HG02623 (cell line): Measurements from ENCODE around the gene SLC24A4.

Experiments used
- ATAC-seq: cut with Tn5 transposase; IDR thresholded peaks from one replicate; pipeline ENCODE4 v1.9.1; 2021; ENCODE audit warnings: moderate library complexity; ENCODE audit not compliant: unreplicated experiment

Gene SLC24A4

DNA sequence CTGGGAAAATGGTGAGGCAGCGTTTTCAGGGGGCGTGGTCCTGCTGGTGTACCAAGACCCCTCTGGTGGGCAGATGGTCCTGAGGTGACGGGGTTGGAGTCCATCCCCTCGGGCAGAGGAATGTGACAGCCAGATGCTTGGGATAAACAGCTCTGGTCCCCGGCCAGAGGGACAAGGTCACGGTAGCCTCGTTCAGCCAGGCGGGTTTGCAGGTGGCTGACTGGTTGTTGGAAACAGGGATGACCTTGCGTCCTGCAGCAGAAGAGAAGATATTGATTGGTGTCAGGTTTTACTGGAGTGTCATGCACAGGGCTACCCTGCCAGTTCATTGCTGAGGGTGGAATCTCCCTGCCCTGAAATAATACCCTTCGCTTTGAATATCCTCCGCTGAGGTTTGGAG lies 43.3 kb downstream of the SLC24A4 start:
- no peak for ATAC-seq

DNA sequence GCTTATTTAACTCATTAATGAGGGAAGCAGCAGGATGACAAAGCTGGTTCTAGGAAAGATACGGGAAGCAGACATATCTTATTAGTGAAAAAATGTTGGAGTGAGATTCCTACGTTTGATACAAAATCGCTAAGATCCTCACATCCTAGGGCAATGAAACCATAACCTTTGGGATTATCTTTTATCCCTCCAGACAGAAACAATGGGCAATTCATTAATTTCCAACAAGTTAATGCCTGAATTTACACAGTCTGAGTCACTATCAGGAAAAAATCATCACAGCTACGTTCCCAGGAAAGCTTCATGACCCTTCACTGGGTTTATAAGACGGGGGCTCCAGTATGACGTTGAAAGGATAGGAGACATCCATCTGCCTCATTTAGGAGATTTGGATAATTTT lies 45.0 kb downstream of the SLC24A4 start:
- no peak for ATAC-seq

DNA sequence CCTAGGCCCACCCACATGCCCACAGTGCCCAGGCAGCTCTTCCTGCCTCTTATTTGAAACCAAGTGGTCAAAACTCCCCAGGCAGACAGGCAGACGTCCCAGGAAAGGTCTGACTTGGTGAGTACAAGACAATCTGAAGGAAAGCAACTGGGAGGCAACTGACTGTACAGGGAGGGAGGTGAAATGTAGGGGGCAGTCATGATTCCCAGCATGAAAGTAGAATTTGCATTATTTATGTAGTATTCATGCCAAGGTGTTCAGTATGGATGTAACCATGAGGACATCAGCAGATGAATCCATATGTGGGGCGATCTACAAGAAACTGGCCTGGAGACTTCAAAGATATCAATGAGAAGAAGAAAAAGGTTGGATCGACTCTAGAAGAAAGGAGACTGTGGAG lies 46.1 kb downstream of the SLC24A4 start:
- ATAC-seq = no peak

DNA sequence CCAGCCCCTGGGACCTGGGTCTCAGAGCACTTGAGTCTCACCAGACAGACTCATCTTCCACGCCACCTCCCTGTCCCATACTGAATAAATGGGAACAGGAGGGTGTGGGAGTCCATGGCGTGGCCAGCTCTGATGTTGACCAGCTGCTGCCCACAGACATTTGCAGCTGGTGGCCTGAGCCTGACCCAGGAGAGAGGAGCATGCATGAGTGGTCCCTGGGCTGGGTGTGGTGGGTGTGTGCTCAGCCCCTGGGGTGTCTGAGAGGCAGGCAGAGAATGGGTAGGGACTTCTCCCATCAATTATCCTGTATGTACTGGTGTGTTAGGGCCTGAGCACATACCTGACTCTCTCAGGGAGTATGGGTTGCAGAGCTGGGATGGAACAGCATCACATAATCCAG lies 49.3 kb downstream of the SLC24A4 start:
- no peak for ATAC-seq

DNA sequence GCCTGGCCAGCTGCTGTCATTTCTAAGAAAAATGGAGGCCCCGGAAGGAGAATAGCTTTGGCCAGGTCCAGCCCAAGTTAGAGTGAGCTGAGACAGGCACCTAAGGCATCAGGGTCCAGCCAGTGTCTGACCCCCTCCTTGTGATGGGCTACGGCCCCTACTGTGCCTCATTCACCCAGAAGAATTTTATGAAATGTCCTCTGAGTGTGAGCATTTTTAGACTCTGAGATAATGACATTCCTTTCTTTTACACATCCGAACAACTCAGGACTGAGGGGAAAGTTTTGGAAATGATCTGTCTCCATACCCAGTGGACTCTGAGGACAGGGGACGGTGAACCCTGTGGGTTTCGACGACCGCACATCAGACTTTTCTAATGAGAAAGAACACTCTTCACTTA lies 50.4 kb downstream of the SLC24A4 start:
- no peak for ATAC-seq

DNA sequence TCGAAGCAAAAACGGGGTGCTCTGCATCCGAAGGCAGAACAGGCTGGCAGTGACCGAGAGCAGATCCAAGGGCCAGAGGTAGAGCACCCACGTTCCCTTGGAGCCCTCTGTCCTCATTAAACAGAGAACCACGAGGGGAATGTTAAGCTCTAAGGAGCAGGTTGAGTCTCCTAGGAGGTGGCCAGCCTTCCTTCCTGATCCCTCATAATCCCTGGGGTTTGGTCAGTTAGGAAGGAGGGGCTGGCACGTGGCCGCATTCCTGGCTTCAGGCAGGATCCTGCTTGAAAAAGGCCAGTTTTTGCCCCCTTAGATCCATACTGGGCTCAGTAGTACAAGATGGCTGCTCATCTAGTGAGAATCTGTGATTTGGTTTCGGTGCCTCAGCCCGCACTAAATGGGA lies 57.2 kb downstream of the SLC24A4 start:
- no peak for ATAC-seq

DNA sequence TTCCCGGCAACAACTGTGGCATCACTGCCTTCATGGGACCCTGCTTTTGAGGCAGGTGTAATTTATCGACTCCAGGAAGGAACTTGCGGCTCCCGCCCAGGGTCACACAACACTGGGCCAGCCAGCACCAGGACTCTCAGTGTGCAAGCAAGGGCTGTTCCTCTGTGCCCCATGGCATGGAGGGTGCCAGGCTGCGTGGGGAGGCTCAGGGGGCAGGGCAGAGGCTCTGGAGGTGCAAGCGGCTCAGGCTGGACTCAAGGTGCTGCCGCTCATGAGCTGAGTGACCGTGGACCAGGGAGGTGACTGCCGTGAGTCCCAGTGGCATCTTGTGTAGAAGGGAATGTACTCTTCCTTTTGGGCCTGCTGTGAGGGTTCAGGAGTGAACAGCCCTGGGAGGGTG lies 57.6 kb downstream of the SLC24A4 start:
- ATAC-seq = no peak

DNA sequence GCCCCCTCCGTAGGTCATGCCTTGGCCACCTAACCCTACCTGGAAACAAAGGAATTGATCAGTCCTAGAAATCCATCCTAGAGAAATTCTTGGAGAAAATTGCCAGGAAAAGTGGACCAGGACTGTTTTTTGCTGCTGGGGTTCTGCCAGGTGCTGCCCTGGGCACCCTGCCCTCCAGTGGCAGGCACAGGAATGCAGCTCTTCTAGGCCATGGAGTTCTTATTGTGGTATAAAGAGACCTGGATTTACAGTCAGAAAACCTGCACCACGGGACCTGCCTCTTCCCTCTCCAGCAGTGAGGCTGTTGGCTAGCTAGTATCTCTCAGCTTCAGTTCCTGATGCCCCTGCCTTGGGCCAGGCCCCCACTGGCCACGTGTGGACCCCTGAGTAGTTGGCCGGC lies 59.7 kb downstream of the SLC24A4 start:
- ATAC-seq = no peak

DNA sequence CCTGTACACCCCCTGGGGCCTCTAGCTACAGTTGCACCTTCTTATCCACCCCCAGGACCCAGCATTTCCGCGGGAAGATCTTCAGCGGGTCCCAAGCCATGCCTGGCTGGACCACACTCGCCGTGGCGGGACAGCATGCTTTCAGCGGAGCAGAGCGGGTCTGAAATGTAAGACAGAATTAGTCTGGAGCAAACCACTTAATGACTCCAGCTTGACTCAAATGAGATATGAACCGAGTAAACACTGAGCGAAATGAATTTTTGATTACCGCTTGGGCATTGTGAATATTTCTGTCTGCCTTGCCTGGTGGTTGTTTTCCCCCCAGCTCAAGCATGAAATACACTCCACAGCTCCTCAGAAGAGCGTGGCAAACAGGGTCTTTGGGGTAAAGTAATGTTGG lies 60.8 kb downstream of the SLC24A4 start:
- ATAC-seq = no peak

DNA sequence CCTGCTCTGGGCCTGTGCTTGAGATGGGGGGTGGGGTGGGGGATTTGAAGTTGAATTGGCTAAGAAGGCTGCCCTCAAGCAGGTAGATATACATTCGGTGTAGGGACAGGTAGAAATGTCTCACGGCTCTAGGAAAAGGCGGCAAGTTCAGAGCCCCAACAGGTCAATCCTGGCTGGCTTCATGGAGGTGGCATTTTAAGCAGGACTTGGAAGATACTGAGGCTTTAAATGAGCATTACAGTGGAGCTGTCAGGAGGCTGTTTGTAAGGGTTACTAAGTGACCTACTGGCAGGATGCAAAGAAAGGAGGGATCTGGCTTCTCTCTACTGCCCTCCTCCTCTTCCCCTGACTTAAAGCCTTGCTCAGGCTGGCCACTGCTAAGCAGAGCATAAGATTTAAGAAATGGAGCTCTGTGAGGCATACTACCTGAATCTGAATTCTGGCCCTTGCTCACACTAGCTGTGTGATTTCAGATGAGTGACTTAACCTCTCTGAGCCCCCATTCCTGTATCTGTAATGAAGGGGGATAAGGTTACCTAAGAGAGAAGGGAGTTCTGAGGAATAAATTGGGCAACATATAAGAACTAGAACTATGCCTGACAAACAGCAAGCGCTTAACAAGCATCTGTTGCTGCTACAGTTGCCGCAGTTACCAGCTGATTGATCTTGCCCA lies 61.6 kb downstream of the SLC24A4 start:
- ATAC-seq = no peak

DNA sequence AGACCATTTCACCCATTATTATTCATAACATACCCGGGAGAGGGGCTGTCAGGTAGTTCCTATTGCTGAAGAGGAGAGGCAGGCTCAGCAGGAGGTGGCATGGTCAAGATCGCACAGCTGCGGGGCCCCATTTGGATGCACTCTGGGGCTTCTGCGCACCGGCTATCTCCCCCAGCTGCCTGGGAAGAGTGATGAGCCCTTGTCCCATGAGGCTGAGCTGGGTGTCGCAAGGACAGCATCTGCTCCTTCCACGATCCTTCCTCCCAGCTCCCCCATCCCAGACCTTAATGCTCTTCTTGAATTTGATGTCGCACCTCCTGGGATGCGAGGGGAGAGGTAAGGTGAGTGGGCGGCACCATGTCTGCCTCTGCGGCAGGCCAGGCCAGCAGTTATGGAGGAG lies 62.6 kb downstream of the SLC24A4 start:
- ATAC-seq = no peak

DNA sequence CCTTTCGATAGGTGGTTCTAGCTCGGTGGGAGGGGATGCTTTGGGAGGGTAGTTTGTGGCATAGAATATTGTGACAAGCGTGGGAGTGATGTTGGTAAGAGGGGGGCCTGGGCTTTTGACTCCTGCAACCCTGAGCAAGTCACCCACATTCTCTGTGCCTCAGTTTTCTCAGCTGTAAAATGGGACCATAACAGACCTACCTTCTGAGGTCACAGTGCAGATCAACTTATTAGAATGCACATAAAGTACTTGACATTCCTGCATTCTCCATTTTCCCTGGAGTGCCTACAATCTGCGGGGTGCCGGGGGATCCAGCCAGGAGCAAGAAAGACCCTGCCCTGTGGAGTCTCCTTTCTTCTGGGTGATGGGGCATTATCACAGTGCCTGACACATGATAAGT lies 63.2 kb downstream of the SLC24A4 start:
- ATAC-seq = no peak

DNA sequence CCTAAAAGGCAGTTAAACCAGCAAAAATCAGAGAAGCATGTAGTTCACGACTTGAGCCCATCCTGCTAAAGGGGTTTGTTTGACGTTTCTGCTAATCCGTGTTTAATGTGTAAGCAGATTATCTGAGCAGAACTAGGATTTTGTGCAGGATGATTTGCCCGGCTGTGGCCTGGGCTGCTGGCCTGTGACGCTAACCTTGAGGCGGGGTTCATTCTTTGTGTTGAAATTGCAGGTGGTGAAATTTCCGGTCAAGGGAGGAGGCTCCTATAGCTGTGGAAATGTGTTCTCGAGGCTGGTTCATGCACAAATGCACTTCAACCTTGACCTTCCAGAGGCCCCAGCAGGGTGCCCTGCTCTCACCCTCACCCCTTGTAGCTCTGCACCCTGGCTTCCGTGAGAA lies 63.7 kb downstream of the SLC24A4 start:
- no peak for ATAC-seq

DNA sequence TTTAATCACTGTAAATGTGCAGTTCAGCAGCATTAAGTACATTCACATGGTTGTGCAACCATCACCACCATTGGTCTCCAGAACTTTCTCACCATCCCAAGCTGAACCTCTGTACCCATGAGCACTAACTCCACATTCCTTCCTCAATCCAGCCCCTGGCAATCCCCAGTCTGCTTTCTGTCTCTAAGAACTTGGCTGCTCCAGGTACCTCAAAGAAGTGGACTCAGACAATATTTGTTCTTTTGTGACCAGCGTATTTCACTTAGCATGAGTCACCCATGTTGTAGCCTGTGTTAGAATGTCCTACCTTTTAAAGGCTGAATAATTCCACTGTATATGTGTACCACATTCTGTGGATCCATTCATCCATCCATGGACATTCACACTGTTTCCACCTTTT lies 64.6 kb downstream of the SLC24A4 start:
- no peak for ATAC-seq

DNA sequence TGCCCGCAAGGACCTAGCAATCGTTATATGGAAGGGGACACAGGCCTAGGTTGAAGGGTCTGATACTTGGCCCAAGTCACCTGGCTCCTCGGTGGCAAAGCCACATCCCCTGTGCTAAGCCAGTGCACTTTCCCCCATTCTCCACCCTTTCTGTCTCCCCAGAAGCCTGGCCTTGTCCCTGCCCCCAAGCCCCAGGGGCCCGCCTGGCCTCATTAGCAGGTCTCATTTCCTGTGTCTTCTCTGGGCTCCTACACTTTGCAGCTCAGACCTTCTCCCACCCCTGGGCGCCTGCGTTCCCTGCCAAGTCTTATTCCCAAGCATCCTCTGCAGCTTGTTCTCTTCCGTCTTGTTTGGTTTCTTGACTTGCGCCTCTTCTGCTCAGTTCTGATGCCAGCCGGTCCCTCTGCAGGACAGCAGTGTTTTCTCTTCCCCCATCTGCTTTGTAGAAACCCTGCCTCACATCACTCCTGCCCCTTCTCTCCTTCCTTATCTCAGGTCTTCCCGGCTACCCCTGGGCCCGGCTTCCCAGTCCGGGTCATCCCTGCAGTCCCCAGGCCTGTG lies 66.7 kb downstream of the SLC24A4 start:
- no peak for ATAC-seq

DNA sequence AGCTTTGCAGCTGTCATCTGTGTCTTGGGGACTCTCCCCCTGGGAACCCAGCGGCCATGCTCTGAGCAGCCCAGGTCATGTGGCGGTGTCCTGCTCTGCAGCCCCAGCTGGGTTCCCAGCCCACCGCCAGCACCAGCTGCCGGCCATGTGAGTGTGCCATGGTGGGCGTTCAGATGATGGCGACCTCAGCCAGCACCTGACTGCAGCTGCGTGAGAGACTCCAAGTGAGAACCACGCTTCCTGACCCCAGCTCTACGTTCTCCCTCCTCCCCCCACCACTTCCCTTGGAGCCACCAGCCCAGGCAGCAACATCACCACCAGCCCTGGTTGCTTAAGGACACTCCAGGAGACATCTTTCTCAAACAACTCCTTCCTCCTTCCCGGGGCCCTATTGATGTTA lies 68.8 kb downstream of the SLC24A4 start:
- no peak for ATAC-seq

DNA sequence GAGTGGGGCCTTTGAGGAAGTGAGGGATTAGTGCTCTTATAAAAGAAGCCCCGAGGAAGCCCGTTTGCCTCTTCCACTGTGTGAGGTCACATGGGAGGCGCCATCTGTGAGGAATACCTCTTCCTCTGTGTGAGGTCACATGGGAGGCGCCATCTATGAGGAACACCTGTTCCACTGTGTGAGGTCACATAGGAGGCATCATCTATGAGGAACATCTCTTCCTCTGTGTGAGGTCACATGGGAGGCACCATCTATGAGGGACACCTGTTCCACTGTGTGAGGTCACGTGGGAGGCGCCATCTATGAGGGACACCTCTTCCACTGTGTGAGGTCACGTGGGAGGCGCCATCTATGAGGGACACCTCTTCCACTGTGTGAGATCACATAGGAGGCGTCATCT lies 69.7 kb downstream of the SLC24A4 start:
- ATAC-seq = no peak

DNA sequence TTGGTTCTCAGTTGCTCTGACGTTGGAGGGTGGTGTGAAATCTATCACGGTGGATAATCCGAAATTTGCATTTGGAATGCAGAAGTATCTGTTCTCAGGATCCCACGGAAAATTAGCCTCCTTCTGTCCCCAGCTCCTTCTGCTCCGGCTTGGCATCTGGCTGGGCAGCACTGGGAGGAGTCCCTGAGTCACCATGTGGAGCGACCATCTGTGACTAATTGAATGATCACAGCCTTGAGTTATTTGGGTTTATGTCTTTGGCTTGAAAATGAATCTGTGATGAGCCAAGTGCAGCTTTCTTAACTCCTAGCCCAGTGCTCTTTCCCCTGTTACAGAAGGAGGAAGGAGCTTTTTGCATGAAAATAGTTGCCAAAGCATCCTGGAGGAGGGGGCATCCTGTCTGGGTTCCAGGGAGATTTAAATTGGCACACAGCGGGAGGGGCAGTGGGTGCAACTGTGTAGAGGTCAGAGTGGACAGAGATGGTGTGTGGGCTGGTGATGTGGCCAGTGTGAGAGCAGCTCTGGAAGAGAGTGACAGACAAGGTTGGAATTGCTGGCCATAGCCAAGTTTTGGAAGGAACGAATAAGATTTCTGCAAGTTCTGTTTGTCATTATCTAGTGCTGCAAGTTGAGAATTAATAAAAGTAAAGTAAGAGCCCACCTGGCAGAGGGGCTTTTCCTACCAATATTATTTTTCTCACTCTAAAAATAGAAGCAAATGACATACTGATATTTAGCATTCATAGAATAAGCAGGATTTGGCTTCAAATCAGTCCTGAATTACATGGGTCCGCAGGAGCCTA lies 74.4 kb downstream of the SLC24A4 start:
- no peak for ATAC-seq

DNA sequence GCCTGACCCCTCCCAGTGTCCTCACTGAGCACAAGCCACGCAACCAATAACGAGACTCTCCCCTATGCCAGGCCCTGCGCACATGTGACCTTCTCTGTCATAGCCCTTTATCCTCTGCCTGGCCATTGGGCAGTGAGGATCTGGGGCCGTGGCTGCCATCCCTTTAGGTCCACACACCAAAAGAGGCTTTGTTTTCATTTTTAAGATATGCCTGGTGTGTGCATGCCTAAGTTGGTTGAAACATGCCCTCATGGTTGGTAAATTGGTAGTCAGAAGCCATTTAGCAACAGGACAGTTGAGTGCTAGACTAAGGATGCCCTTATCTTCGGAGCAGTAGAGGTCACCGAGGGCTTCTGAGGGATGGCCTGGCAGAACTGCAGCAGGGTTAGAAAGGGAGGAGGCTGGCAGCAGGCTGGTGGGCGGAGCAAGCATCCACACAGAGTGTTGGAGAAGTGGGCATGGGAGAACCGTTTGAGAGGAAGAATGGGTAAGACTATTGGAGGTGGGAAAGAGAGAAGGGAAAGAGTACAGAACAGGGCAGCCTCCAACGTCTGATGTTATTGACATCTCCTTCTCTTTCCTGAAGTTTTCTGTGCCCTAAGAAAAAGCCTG lies 75.1 kb downstream of the SLC24A4 start:
- no peak for ATAC-seq

DNA sequence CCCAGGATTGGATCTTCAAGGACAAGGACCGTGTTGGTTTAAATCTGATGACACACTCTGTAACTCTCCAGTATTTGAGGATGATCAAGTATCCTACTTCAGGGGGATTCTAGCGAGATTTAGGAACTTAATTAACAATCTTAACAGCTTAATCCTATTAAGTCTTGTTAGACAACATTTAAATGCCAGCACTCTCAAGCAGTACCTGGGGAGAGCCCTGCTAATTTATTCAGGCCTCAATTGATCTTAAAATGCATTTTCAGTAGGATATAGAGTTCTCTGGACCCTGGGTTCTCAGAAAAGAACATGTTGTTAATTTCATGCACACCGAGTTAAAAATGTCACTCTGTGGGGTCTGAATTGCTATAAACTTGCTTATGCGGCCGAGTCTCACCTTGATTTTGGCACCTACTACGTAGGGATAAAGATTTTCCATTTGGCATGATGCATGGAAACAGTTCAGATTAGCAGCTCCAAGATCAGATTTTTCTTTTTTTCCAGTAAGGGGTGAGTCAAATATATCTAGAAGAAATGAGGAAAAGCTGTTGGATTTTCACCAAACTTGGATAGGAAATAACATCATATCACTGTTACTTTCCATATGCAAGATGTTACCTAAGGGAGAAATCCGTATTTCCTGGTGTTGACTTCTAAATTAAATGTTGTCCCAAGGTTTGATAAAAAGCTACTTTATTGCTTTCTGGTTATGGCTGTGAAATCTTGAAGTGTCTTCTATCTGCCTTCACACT lies 76.1 kb downstream of the SLC24A4 start:
- ATAC-seq = no peak
